Activated gamma-delta T cell treated with anti-CD3 and anti-CD28 coated beads, Interleukin-2, amount 50 U/mL, for 16 hours (primary cell): ENCODE data around the gene GSTT4.
"Not testable (repeated sequence)": the region's sequence is repeated elsewhere in the genome, so short reads cannot be mapped to it uniquely, and the experiment has no call there.

Experiments
- DNase-seq: peaks from one replicate; pipeline ENCODE4 v3.0.0-alpha.2; 2020; ENCODE audit warnings: low read depth

Gene GSTT4

DNA sequence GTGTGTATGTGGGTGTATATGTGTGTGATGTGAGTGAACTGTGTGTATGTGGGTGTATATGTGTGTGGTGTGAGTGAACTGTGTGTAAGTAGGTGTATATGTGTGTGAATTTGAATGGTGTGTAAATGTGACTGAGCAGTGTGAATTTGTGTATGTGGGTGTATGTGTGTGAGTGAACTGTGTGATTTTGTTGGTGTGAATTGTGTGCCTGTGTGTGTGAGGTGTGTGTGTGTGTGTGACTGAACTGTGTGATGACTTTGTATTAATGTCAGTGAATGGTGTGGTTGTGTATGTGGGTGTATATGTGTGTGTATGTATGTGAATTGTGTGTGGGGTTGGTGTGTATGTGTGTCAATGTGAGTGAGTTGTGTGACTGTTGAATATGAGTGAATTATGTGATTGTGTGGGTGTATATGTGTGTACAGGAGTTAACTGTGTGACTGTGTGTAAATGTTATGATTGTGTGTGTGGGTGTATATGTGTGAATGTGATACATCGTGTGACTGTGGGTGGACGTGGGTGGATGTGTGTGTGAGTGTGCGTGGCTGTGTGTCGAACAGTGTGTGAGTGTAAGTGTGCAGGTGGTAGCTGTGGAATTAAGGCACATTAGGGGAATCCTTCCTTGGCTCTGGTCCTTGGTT, 18.6 kb downstream of the GSTT4 start:
- not testable (repeated sequence) for DNase-seq

DNA sequence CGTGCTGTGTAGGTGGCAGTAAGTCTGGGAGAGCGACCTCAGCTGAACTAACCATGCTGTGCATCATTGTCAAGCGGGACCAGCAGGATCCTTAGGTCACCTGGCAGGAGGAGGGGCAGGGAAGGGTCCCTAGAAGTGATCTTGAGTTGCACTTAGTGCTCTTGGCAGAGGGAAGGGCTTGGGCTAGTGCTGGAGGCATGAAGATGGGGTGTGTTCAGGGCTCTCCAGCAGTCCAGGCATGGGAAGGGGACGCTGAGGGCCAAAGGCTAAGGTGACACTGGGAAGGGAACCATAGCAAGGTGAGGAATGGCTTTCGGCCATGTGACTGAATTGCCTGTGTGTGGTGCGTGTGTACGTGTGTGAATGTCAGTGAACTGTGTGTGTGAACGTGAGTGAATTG, 19.2 kb downstream of the GSTT4 start:
- DNase-seq = not testable (repeated sequence)

DNA sequence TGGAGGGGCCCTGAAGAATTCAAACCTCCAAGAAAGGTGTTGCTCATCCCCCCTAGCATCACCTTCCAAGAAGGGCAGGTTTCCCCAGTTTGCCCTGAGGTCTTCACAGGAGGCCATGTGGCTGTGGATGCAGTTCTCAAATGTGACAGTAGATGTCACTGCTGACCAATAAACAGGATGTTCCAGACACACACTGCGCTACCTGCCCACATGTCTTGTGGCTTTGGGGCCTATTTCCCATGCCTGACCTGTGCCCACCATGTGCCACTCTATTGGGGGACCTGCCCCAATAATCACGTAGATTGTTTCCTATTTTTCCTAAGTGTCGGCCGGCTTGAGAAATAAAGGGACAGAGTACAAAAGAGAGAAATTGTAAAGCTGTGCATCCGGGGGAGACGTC, 20.8 kb downstream of the GSTT4 start:
- DNase-seq = no peak

DNA sequence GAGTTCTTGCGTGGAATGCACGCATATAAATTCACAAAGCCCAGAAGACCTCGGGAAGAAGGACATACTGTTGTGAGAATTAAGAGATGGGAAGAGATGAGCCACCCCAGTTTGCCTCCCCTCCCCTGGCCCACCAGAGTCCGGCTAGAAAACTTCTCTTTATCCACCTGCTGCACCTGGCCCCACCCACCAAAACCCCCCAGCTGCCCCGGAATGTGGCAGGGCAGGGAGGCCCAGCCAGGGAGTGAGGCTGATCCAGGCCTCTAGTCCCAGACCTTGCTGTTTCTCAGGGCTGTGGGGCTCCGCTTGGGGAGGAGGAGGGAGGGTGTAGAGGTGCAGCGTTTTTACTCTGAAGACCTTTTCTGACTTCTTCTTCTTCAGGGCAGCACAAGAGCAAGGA, 24.7 kb downstream of the GSTT4 start:
- not testable (repeated sequence) for DNase-seq

DNA sequence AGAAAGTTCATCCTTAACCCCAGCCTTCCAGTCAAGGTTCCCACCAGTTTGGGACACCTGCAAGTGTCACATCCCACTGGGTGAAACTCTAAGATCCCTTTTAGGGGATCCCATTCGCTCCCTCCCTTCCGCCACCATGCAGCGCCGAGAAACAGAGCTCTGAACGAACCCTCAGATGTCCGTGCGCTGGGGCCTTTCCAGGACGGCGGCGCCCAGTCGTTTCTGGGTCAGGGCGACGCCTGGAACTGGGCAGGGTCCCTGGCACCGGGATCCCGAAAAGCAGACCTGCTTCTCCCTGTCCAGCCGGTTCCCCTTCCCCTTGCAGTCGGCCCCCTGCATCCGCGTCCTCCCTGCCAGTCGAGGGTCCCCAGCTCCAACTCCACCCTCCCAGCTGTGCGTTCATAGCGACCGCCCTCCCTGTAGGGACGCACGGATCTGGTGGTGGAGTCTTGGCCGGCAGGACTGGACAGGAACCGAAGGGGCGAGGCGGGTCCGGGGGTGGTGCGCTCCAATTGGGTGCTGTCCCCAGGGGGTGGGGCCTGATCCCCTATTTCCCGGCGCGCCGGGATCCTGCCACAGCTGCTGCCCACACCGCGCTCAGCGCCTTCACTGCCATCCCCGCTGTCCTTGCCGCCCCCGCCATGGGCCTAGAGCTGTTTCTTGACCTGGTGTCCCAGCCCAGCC, 25.6 kb downstream of the GSTT4 start, which contains the start of gene GSTT2:
Gene GSTT2 (plus strand): TSS at position 578 of the 684 bp plus-strand sequence.
- DNase-seq = not testable (repeated sequence)

DNA sequence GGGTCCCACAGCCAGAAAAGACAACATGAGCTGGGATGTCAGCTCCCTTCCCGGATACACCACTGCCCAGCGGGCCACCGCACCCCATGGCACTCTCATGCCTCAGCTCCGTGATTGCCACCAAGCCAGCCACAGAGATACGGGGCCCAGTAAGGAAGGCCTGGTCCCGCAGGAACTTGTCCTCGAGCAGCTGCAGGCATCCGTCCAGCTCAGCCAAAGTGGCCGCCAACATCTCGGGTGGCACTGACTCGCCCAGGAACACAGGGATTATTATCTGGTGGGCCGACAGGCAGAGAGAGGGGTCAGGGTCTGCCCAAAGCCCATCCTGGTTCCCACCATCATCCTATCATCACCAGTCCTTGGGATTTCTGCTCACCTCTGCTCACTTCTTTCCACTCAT, 27.9 kb downstream of the GSTT4 start:
- not testable (repeated sequence) for DNase-seq

DNA sequence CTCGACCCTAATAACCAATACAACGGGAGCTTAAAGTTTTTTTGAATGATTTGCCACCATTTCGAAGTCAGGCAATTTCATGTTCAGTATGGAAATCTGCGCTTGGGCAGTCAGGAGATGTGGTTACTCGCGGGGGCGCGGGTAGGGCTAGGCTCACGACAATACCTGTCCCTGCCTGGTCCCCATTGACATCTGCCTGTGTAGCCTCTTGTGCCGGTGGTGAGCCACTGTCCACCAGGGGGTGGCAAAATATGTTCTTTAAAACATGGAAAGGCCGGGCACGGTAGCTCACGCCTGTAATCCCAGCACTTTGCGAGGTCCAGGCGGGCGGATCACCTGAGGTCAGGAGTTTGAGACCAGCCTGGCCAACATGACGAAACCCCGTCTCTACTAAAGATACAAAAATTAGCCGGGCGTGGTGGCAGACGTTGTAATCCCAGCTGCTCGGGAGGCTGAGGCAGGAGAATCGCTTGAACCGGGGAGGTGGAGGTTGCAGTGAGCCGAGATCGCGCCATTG, 30.4 kb downstream of the GSTT4 start:
- not testable (repeated sequence) for DNase-seq

DNA sequence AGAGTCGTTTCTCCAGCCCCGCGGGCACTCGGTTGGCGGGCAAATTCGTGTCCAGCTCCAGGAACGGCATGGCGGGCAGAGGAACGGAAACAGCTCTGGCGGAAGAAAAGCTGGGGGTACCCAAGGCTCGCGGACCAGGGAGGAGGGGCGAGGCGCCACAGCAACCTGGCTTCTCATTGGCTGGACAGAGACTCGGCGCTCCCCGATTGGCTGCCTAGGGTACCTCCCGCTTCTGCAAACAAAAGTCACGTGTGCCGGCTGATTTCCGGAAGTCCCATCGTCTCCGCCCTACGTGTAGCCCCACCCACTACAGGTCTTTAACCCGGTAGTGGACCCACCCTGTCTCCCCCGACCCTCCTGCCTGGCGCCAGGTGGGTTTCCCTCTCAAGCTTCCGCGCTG, 30.9 kb downstream of the GSTT4 start, which contains the start of gene DDT:
Gene DDT (minus strand): TSS at position 97 of the 400 bp plus-strand sequence. CDS start 27 bp downstream, at position 70.
- not testable (repeated sequence) for DNase-seq

DNA sequence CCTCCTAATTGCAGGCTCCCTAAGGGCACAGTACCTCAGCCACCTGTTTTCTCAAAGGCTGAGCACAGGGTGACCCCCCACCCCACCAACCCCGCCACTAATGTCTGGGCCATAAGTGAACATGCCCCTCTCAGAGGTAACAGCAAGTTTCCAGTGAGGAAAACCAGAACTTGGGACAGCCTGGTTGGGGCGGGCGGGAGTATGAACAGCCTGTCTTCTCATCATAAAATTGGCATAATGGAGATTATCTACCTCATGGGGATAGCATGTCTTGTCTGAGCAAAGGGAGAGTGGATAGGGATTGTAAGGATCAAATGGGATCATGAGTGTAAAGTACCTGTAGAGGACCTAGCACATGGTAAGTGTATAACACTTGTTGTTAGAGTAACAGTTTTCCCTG, 33.3 kb downstream of the GSTT4 start:
- not testable (repeated sequence) for DNase-seq

DNA sequence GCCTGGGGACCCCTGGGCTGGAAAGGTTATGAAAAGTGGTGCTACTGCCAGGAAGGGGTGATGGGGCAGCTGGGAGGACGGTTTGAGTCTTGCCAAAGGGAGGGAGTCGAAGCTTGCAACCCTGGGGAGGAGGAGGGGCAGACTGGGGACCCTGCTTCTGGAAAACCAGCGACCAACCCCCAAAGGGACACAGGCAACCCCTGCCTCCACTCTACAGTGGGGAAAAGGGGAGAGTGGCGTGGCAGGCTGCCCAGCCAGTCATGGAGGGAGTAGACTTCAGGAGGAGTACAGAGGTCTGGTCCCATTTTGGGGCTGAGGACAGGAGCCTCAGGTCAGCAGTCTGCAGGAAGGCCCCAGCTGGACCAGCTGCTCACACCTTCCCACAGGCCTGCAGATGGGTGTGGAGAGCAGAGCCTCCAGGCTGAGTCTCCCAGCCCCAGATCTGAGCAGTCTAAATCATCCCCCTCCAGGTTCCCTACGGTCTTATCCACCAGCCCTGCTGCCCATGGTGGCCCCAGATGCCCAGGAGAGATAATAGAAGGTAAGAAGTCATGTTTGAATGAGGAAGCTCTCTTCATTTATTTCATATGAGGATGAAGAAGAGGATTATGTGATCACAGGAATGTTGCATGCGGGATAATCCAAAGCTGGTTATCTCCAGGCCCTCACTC, 34.3 kb downstream of the GSTT4 start:
- no peak for DNase-seq

DNA sequence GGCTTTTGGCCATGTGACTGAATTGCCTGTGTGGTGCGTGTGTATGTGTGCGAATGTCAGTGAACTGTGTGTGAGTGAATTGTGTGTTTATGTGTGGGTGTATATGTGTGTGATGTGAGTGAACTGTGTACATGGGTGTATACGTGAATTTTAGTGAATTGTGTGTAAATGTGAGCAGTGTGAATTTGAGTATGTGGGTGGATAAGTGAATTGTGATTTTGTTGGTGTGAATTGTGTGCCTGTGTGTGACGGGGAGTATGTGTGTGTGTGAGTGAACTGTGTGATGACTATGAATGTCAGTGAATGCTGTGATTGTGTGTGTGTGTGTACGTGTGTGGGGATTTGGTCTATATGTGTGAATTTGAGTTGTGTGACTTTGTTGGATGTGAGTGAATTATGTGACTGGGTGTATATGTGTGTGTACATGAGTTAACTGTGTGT, 35.0 kb downstream of the GSTT4 start:
- no peak for DNase-seq

DNA sequence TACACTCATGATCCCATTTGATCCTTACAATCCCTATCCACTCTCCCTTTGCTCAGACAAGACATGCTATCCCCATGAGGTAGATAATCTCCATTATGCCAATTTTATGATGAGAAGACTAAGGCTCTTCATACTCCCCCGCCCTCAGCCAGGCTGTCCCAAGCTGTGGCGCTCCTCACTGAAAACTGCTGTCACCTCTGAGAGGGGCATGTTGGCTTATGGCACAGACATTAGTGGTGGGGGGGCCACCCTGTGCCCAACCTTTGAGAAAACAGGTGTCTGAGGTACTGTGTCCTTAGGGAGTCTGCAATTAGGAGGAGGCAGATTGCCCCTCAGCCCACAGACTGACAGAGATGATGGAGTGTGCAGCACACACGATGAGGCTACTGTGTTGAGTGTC, 36.2 kb downstream of the GSTT4 start:
- DNase-seq = no peak

DNA sequence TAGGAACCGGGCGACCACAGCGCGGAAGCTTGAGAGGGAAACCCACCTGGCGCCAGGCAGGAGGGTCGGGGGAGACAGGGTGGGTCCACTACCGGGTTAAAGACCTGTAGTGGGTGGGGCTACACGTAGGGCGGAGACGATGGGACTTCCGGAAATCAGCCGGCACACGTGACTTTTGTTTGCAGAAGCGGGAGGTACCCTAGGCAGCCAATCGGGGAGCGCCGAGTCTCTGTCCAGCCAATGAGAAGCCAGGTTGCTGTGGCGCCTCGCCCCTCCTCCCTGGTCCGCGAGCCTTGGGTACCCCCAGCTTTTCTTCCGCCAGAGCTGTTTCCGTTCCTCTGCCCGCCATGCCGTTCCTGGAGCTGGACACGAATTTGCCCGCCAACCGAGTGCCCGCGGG, 38.7 kb downstream of the GSTT4 start, which contains the start of gene DDTL:
Gene DDTL (plus strand): TSS at position 321 of the 400 bp plus-strand sequence. CDS start 27 bp downstream, at position 348.
- not testable (repeated sequence) for DNase-seq

DNA sequence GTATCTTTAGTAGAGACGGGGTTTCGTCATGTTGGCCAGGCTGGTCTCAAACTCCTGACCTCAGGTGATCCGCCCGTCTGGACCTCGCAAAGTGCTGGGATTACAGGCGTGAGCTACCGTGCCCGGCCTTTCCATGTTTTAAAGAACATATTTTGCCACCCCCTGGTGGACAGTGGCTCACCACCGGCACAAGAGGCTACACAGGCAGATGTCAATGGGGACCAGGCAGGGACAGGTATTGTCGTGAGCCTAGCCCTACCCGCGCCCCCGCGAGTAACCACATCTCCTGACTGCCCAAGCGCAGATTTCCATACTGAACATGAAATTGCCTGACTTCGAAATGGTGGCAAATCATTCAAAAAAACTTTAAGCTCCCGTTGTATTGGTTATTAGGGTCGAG, 39.2 kb downstream of the GSTT4 start:
- DNase-seq = not testable (repeated sequence)

DNA sequence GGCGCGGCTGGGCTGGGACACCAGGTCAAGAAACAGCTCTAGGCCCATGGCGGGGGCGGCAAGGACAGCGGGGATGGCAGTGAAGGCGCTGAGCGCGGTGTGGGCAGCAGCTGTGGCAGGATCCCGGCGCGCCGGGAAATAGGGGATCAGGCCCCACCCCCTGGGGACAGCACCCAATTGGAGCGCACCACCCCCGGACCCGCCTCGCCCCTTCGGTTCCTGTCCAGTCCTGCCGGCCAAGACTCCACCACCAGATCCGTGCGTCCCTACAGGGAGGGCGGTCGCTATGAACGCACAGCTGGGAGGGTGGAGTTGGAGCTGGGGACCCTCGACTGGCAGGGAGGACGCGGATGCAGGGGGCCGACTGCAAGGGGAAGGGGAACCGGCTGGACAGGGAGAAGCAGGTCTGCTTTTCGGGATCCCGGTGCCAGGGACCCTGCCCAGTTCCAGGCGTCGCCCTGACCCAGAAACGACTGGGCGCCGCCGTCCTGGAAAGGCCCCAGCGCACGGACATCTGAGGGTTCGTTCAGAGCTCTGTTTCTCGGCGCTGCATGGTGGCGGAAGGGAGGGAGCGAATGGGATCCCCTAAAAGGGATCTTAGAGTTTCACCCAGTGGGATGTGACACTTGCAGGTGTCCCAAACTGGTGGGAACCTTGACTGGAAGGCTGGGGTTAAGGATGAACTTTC, 44.0 kb downstream of the GSTT4 start, which contains the start of gene GSTT2B:
Gene GSTT2B (minus strand): TSS at position 112 of the 688 bp plus-strand sequence. CDS start 64 bp downstream, at position 48.
- not testable (repeated sequence) for DNase-seq

DNA sequence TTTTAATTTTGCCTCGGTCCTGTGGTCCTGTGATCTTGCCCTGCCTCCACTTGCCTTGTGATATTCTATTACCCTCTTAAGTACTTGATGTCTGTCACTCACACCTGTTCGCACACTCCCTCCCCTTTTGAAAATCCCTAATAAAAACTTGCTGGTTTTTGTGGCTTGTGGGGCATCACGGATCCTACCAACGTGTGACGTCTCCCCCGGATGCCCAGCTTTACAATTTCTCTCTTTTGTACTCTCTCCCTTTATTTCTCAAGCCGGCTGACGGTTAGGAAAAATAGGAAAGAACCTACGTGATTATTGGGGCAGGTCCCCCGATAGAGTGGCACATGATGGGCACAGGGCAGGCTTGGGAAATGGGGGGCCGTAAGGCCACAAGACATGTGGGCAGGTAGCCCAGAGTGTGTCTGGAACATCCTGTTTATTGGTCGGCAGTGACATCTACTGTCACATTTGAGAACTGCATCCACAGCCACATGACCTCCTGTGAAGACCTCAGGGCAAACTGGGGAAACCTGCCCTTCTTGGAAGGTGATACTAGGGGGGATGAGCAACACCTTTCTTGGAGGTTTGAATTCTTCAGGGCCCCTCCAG, 48.9 kb downstream of the GSTT4 start:
- DNase-seq = peak; percentile 67

DNA sequence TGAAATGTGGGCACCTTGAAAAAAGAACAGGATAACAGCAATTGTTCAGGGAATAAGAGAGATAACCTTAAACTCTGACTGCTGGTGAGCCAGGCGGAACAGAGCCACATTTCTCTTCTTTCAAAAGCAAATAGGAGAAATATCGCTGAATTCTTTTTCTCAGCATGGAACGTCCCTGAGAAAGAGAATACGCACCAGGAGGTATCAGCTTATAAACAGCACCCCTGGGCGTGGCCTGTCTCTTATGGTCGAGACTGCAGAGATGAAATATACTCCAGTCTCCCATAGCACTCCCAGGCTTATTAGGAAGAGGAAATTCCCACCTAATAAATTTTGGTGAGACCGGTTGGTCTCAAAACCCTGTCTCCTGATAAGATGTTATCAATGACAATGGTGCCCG, 49.4 kb downstream of the GSTT4 start:
- DNase-seq = not testable (repeated sequence)

DNA sequence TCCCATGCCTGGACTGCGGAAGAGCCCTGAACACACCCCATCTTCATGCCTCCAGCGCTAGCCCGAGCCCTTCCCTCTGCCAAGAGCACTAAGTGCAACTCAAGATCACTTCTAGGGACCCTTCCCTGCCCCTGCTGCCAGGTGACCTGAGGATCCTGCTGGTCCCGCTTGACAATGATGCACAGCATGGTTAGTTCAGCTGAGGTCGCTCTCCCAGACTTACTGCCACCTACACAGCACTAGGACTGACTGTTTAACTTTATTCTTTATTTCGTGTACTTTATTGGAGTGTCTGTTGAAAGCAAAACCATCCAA, 50.3 kb downstream of the GSTT4 start:
- DNase-seq = not testable (repeated sequence)

DNA sequence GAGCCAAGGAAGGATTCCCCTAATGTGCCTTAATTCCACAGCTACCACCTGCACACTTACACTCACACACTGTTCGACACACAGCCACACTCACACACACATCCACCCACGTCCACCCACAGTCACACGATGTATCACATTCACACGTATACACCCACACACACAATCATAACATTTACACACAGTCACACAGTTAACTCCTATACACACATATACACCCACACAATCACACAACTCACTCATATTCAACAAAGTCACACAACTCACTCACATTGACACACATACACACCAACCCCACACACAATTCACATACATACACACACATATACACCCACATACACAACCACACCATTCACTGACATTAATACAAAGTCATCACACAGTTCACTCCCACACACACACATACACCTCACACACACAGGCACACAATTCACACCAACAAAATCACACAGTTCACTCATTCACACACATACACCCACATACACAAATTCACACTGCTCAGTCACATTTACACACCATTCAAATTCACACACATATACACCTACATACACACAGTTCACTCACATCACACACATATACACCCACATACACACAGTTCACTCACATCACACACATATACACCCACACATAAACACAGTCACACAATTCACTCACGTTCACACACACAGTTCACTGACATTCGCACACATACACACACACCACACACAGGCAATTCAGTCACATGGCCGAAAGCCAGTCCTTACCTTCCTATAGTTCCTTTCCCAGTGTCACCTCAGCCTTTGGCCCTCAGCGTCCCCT, 50.9 kb downstream of the GSTT4 start:
- not testable (repeated sequence) for DNase-seq

DNA sequence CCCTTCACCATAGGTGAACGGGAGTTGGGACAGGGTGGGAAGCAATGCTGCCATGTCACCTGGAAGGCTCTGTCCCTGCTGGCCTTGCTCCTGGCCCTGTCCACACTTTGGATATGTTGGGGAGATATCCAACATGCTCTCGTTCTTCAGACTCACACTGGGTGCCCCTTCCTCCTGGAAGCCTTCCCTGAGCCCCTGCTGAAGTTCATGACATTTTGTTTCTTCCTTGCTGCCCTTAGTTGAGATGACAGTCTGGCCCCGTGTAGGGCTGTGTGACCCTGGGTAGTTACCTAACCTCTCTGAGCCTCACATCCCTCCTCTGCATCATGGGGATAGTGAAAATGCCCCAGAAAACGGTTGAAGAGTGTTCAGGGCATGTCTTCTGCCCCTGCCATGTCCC, 51.8 kb downstream of the GSTT4 start:
- DNase-seq = not testable (repeated sequence)
